AG08396 (cell line): Measurements from ENCODE around the gene IAH1.
"Not testable (repeated sequence)": the region's sequence is repeated elsewhere in the genome, so short reads cannot be mapped to it uniquely, and the experiment has no call there.

Experiments used
- DNase-seq: peaks from one replicate; pipeline ENCODE4 v3.0.0; 2012; ENCODE audit warnings: low spot score, mixed read lengths

IAH1 gene

GRCh38 chr2:9473308-9473984 is 905 bp upstream of the IAH1 start:
- no peak for DNase-seq

GRCh38 chr2:9473985-9474360 is 378 bp upstream of the IAH1 start:
- peak; percentile 61 for DNase-seq

- no peak for DNase-seq
Observed at GRCh38 chr2:9477914-9478313, 3.6 kb downstream of the IAH1 start.

GRCh38 chr2:9478526-9478925 is 4.2 kb downstream of the IAH1 start:
- no peak for DNase-seq

GRCh38 chr2:9480157-9480556 is 5.8 kb downstream of the IAH1 start:
- DNase-seq = no peak

- no peak for DNase-seq
Observed at GRCh38 chr2:9483107-9483506, 8.8 kb downstream of the IAH1 start.

- peak; percentile 58 for DNase-seq
Observed at GRCh38 chr2:9484533-9484932, 10.2 kb downstream of the IAH1 start.

- peak; percentile 68 for DNase-seq
Observed at GRCh38 chr2:9488583-9489547, 14.5 kb downstream of the IAH1 start.

GRCh38 chr2:9490789-9491188 is 16.4 kb downstream of the IAH1 start:
- no peak for DNase-seq

- no peak for DNase-seq
Observed at GRCh38 chr2:9492927-9493326, 18.6 kb downstream of the IAH1 start.

GRCh38 chr2:9493478-9493877 is 19.1 kb downstream of the IAH1 start:
- DNase-seq = no peak

GRCh38 chr2:9494081-9494480 is 19.7 kb downstream of the IAH1 start:
- DNase-seq = no peak

- DNase-seq = no peak
Observed at GRCh38 chr2:9497017-9497416, 22.7 kb downstream of the IAH1 start.

- DNase-seq = no peak
Observed at GRCh38 chr2:9498210-9498609, 23.9 kb downstream of the IAH1 start.

GRCh38 chr2:9508931-9509330 is 34.6 kb downstream of the IAH1 start:
- DNase-seq = no peak

- not testable (repeated sequence) for DNase-seq
Observed at GRCh38 chr2:9513946-9514345, 39.6 kb downstream of the IAH1 start.

- no peak for DNase-seq
Observed at GRCh38 chr2:9517118-9517782, 42.9 kb downstream of the IAH1 start.

- DNase-seq = no peak
Observed at GRCh38 chr2:9518163-9518562, 43.8 kb downstream of the IAH1 start.

- no peak for DNase-seq
Observed at GRCh38 chr2:9518780-9519179, 44.4 kb downstream of the IAH1 start.

- no peak for DNase-seq
Observed at GRCh38 chr2:9519250-9519649, 44.9 kb downstream of the IAH1 start.

GRCh38 chr2:9524291-9524690 is 49.9 kb downstream of the IAH1 start:
- DNase-seq = no peak

- DNase-seq = no peak
Observed at GRCh38 chr2:9525266-9525665, 50.9 kb downstream of the IAH1 start.
